HepG2 (cell line): ENCODE results near the gene STK40. TPM values are rescaled to one million over a fixed set of nuclear protein-coding genes. Genes with fewer than 3 reads are reported as not detected.

Experiments used
- AKAP8 ChIP-seq: sonication (generic); formaldehyde crosslinking; IDR thresholded peaks from 2 replicates; pipeline ENCODE4 v1.5.1; 2020; ENCODE audit warnings: mild to moderate bottlenecking, missing genetic modification reagents
- ATM ChIP-seq: fragments of 450-650 bp; IDR thresholded peaks from 2 replicates; pipeline ENCODE4 v1.7.1; 2017; ENCODE audit warnings: mild to moderate bottlenecking, borderline replicate concordance
- HMG20B ChIP-seq: conservative IDR thresholded peaks from 2 replicates; pipeline ENCODE4 v1.6.1; 2016; ENCODE audit warnings: missing genetic modification reagents, missing compliant biosample characterization
- HNRNPL ChIP-seq: fragments of 200-400 bp; formaldehyde crosslinking; IDR thresholded peaks from 2 replicates; pipeline ENCODE4 v1.6.1; 2017; ENCODE audit warnings: mild to moderate bottlenecking, low read depth, low read length
- JUNB ChIP-seq: sonication (generic); formaldehyde crosslinking; IDR thresholded peaks from 2 replicates; pipeline ENCODE4 v1.8.0; 2022; ENCODE audit warnings: missing genetic modification reagents, mild to moderate bottlenecking, borderline replicate concordance
- KMT2B ChIP-seq: IDR thresholded peaks from 2 replicates; pipeline ENCODE4 v1.6.1; 2016; ENCODE audit warnings: missing genetic modification reagents, missing compliant biosample characterization
- PAXIP1 ChIP-seq: sonication (generic); formaldehyde crosslinking; conservative IDR thresholded peaks from 2 replicates; pipeline ENCODE4 v1.4.0; 2020; ENCODE audit warnings: mild to moderate bottlenecking, missing genetic modification reagents, moderate library complexity
- PHB2 ChIP-seq: fragments of 450-650 bp; IDR thresholded peaks from 2 replicates; pipeline ENCODE4 v1.6.1; 2018; ENCODE audit not compliant: partially characterized antibody
- RBFOX2 ChIP-seq: fragments of 200-400 bp; formaldehyde crosslinking; IDR thresholded peaks from 2 replicates; pipeline ENCODE4 v1.6.1; 2017; ENCODE audit warnings: low read depth, mild to moderate bottlenecking, low read length
- RNF219 ChIP-seq: sonication (generic); formaldehyde crosslinking; IDR thresholded peaks from 2 replicates; pipeline ENCODE4 v1.5.0; 2020; ENCODE audit warnings: mild to moderate bottlenecking, missing genetic modification reagents
- SNRNP70 ChIP-seq: fragments of 200-400 bp; formaldehyde crosslinking; IDR thresholded peaks from 2 replicates; pipeline ENCODE4 v1.6.1; 2017; ENCODE audit warnings: mild to moderate bottlenecking, low read depth, low read length, moderate library complexity
- SOX13 ChIP-seq, 3 experiments: fragments of 450-650 bp in 1 of 3; sonication (generic) in 1 of 3; formaldehyde crosslinking in 1 of 3; IDR thresholded peaks in 2 of 3; conservative IDR thresholded peaks in 1 of 3; 2 replicates each; pipeline versions ENCODE4 v1.5.0 to v1.6.1; 2016 to 2020; ENCODE audit warnings: antibody characterized with exemption in 1 of 3, mild to moderate bottlenecking in 1 of 3, missing compliant biosample characterization in 1 of 3, missing genetic modification reagents in 1 of 3, moderate library complexity in 1 of 3
- SP4 ChIP-seq: sonication (generic); formaldehyde crosslinking; IDR thresholded peaks from 2 replicates; pipeline ENCODE4 v1.8.1; 2023; ENCODE audit warnings: mild to moderate bottlenecking, missing genetic modification reagents
- TCF12 ChIP-seq, 2 experiments: fragments of 450-650 bp in 1 of 2; sonication (generic) in 1 of 2; formaldehyde crosslinking in 1 of 2; IDR thresholded peaks; 2 replicates each; pipeline versions ENCODE4 v1.6.1 to v1.8.0; 2017 to 2022; ENCODE audit warnings: antibody characterized with exemption in 1 of 2, mild to moderate bottlenecking in 1 of 2, missing genetic modification reagents in 1 of 2, moderate library complexity in 1 of 2
- TGIF2 ChIP-seq: IDR thresholded peaks from 2 replicates; pipeline ENCODE4 v1.6.1; 2016; ENCODE audit warnings: control low read depth, missing compliant biosample characterization
- YY1 ChIP-seq: IDR thresholded peaks from 2 replicates; pipeline ENCODE4 v1.6.1; 2011; ENCODE audit warnings: low read length, low read depth, moderate library complexity, mild to moderate bottlenecking; ENCODE audit not compliant: insufficient read depth, insufficient replicate concordance
- ZBTB7A ChIP-seq: sonication (generic); formaldehyde crosslinking; IDR thresholded peaks from 2 replicates; pipeline ENCODE4 v1.8.0; 2022; ENCODE audit warnings: mild to moderate bottlenecking, missing genetic modification reagents
- ZBTB7B ChIP-seq: sonication (generic); formaldehyde crosslinking; IDR thresholded peaks from 2 replicates; pipeline ENCODE4 v1.4.0; 2020; ENCODE audit warnings: missing genetic modification reagents
- ZFP36L1 ChIP-seq: sonication (generic); formaldehyde crosslinking; IDR thresholded peaks from 2 replicates; pipeline ENCODE4 v1.8.0; 2022; ENCODE audit warnings: mild to moderate bottlenecking, missing genetic modification reagents, moderate library complexity
- ZNF234 ChIP-seq: sonication (generic); formaldehyde crosslinking; conservative IDR thresholded peaks from 2 replicates; pipeline ENCODE4 v1.5.1; 2020; ENCODE audit warnings: mild to moderate bottlenecking, missing genetic modification reagents
- ZNF326 ChIP-seq: sonication (generic); formaldehyde crosslinking; IDR thresholded peaks from 2 replicates; pipeline ENCODE4 v1.4.0; 2020; ENCODE audit warnings: missing genetic modification reagents, borderline replicate concordance
- ZNF430 ChIP-seq: sonication (generic); formaldehyde crosslinking; IDR thresholded peaks from 2 replicates; pipeline ENCODE4 v1.9.0; 2021; ENCODE audit warnings: mild to moderate bottlenecking, missing genetic modification reagents
- ZNF552 ChIP-seq: sonication (generic); formaldehyde crosslinking; IDR thresholded peaks from 2 replicates; pipeline ENCODE4 v1.9.0; 2022; ENCODE audit warnings: missing genetic modification reagents, mild to moderate bottlenecking, borderline replicate concordance
- ZSCAN31 ChIP-seq: sonication (generic); formaldehyde crosslinking; IDR thresholded peaks from 2 replicates; pipeline ENCODE4 v1.5.0; 2020; ENCODE audit warnings: low read depth, mild to moderate bottlenecking, missing genetic modification reagents
- polyA plus RNA-seq, 8 experiments: library from polyadenylated mRNA; depleted of rRNA in 3 of 8; stranded (reverse) in 7 of 8; unstranded in 1 of 8; fragments of >200 nt; fragmentation: Illumina TruSeq in 4 of 8; extraction: Trizol in 4 of 8; gene quantifications; 2 replicates each; pipeline versions ENCODE4 v1.2.1 to v1.2.3, GENCODE V29; 2011 to 2016; ENCODE audit warnings: low read depth in 4 of 8, missing spikeins in 1 of 8, mixed read lengths in 1 of 8; ENCODE audit not compliant: insufficient read depth in 1 of 8
- total RNA-seq, 5 experiments: library from RNA; depleted of rRNA; stranded (reverse); fragments of >200 nt; fragmentation: Illumina TruSeq; extraction: Trizol; gene quantifications; 2 replicates each; pipeline ENCODE4 v1.2.3, GENCODE V29; 2016; ENCODE audit warnings: low read depth in 1 of 5
- TF ChIP-seq, protein P1 (sequence below): sonication (generic); formaldehyde crosslinking; conservative IDR thresholded peaks from 2 replicates; pipeline ENCODE4 v1.4.0; 2020; ENCODE audit warnings: missing genetic modification reagents

STK40 gene
- total and polyA plus RNA-seq, 2 of the 13 experiments (the other 11 are each of a cell fraction or from before 2014, with no cell fraction given), result 33.8 to 35.1 TPM

GRCh38 chr1:36380143-36380619, 5.5 kb downstream of the STK40 start (continued):
- TF ChIP-seq PAXIP1 (CRISPR knock-in tag), result peak; percentile 76
- no peak for TF ChIP-seq RBFOX2
- TF ChIP-seq ZBTB7A, result no peak
- no peak for TF ChIP-seq TCF12 (IDR thresholded peaks at IDR 0.05)
- TF ChIP-seq TCF12 (CRISPR knock-in tag; IDR thresholded peaks at IDR 0.05), result no peak
- TF ChIP-seq SOX13 (IDR thresholded peaks at IDR 0.05), result no peak
- 0 out of 4 replicates have a peak, but pooled peaks of 1 of the 2 experiments have one; percentile 6 for TF ChIP-seq SOX13 (CRISPR knock-in tag; conservative IDR thresholded peaks at IDR 0.05 in 1 of 2, IDR thresholded peaks at IDR 0.05 in 1 of 2)
- no peak for TF ChIP-seq JUNB
- no peak for TF ChIP-seq TGIF2 (CRISPR knock-in tag)
- TF ChIP-seq, protein P1, sequence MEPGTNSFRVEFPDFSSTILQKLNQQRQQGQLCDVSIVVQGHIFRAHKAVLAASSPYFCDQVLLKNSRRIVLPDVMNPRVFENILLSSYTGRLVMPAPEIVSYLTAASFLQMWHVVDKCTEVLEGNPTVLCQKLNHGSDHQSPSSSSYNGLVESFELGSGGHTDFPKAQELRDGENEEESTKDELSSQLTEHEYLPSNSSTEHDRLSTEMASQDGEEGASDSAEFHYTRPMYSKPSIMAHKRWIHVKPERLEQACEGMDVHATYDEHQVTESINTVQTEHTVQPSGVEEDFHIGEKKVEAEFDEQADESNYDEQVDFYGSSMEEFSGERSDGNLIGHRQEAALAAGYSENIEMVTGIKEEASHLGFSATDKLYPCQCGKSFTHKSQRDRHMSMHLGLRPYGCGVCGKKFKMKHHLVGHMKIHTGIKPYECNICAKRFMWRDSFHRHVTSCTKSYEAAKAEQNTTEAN (CRISPR knock-in tag), result no peak
- no peak for TF ChIP-seq ZNF326 (CRISPR knock-in tag)
- TF ChIP-seq ATM, result no peak
- TF ChIP-seq ZNF552 (CRISPR knock-in tag), result no peak
- no peak for TF ChIP-seq RNF219 (CRISPR knock-in tag)
- no peak for TF ChIP-seq ZNF234 (CRISPR knock-in tag)
- TF ChIP-seq HMG20B (CRISPR knock-in tag), result no peak
- no peak for TF ChIP-seq SNRNP70
- no peak for TF ChIP-seq ZSCAN31
- TF ChIP-seq ZFP36L1 (CRISPR knock-in tag), result no peak
- TF ChIP-seq HNRNPL, result no peak
- TF ChIP-seq PHB2, result no peak
- no peak for TF ChIP-seq SP4
- TF ChIP-seq ZNF430, result no peak
- no peak for TF ChIP-seq KMT2B (CRISPR knock-in tag)
- no peak for TF ChIP-seq YY1
- peak; percentile 41; the same call in 1 of the 2 replicates for TF ChIP-seq ZBTB7B
- no peak for TF ChIP-seq AKAP8 (CRISPR knock-in tag)
